ENCODE measurements around the gene PLK2.
A peak's percentile ranks its signal among the peaks of the same experiment; 100 is the strongest.

PLK2 gene

DNA sequence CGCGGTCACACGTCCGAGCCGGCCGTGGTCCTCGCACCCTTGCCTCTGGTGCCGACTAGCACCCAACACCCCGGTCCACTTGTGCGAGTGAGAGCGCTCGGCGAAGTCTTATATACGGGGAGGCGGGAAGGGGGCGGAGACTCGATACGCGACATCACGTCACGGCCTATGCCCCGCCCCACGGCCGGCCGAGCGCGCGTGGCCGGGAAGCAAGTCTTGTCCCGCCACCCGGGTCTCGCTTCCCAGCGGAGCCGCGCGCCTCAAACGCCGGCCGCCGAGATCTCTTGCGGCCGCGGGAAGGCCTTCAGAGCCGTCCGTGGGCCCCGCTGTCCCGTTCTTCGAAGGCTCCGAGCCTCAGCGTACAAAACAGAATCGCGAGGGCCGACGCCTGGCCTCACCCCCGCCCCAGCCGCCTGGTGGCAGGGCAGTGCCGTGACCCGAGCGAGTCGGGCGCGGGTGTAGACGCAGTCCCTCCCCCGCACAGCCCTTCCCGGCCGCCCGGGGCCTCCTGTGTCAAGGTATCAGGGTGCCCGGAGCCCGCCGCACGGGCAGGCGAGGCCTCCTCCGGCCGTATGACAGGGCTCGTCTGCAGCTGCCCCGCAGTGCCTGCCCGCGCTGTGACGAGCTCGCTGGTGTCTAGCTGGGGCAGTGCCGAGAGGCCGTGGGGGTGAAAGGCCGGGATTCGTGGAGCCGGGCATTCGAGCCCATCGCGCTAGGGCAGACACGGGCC, at the start of gene PLK2:
Gene PLK2, minus strand, starts transcription at position 85 of the 730 bp plus-strand sequence. CDS start 127 bp downstream, outside the sequence.
- DNase-seq, result peak; percentile 79

DNA sequence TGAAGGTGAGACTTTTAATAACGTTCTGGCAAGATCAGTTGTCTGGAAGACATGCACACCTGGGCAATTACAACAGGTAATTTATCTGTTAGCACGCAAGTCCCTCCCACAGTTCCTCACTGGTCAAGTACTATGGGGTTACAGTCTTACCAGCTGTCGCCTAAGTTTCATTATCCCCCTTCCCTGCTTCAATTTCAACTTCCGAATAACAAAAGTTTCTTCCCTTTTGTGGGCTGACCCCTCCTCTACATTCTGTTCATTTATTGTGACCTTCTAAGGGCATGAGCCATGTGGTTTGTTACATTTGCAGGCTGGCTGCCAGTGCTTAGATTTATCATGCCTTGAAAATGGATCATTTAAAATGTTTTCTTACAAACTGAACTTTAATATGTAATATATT, 47.8 kb upstream of the PLK2 start:
- no peak for DNase-seq

DNA sequence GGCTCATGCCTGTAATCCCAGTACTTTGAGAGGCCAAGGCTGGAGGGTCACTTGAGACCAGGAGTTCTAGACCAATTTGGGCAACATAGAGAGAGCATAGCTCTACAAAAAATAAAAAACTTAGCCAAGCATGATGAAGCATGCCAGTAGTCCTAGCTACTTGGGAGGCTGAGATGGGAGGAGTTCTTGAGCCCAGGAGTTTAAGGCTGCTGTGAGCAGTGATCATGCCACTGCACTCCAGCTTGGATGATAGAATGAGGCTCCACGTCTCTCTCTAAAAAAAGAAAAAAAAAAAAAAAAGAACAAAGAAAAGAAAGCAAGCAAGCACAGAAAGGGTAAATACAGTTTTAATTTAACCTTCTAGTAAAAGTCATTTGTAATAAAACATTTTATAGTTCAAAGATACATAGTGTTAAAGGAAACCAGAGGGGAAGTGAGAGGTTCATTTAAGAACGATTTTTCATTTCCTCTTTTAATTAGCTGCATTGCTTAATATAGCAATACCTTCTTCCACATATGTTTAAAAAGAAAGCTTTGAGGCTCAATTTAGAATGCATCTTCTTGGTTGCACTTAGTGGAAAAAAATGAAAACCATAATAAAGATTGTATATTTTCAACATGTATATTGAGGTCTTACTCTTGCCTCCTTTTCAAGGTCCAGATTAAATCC, 46.2 kb upstream of the PLK2 start:
- no peak for DNase-seq

DNA sequence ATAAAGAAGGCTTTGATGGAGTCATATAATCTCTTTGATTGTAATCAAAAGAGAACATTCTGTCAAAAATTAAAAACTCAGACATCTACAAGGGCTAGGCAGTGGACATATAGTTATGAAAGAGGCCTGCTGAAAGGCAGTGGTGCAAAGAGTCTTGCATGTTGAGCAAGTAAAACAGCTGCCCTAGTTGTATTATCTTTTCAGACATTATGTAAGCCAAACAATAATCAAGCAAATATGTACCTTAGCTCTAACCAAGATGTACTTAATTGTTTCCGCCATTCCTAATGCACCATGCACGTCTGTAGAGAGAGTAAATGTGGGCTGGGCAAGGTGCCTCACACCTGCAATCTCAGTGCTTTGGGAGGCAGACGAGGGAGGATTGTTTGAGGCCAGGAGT, 45.6 kb upstream of the PLK2 start:
- no peak for DNase-seq

DNA sequence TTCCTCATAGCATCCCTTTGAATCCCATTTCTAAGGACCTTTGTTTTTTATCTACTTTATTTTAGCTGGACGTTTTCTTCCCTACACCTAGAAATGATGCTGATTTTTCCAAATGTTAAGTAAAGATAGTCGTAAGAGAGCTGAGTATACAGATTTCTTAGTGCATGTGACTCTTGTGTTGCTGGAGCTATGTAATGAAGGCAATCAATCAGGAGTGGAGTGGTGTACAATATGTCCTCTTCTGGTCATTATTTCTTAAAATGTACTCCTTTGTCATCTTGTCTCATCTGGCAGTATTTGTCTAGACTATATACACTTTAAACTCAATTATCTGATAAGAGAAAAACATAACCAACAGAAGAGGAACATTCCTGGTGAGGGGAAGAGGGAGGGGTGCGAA, 44.9 kb upstream of the PLK2 start:
- DNase-seq, result no peak

DNA sequence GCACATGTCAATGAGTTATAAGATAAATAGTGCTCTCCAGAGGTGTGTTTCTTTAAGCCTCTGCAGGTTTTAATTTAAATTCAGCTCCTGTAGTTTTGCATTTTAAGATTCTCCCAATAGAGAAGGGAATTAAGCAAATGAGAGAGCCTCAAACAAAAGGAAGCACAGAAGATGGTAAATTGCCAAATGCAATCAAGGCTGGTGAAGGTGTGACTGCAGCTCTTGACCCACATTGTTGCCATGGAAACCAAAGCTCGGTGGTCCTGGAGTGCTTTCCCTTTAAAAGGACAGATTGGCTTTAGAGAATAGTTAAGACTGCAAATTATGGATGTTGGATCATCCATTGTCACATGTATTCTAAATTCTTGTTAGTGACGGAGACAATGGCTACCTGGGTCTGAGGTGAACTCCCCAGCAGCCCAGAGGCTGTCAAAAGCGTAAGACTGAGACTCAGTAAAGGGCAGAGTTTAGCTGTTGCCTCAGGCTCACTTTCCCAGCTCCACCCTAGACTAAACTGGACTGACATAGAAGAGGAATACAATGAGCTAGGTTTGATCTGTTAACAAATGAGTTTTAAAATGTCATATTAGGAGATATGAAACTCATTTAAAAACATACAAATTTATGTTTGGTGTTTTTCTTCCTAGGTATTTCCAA, 43.6 kb upstream of the PLK2 start:
- DNase-seq, result no peak

DNA sequence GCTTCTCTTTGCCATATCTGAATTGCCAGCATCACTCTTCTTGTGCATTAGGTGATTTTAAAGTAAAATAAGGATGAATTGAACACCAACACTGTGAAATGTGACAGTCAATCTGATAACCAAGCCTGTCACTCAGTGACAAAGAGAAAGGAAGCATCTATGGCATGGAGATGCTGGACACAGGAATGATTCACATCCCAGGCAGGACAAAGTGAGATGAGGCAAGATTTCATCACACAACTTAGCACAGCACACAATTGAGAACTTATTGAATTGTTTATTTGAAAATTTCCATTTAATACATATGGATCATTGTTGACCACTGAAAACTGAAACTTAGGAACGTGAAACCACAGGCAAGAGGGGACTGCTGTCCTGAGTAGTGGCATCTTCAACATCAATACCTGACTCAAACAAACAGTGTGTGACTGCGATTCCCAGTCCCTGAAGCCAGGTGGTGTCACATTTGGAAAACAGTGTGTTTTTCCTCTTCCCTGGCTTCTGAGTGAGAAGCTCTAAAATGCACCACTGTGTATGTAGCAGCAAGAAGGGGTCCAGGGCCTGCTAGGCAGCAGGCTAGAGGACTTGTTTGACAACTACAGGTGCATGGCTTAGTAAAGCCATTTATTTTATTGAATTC, 42.0 kb upstream of the PLK2 start:
- DNase-seq, result no peak

DNA sequence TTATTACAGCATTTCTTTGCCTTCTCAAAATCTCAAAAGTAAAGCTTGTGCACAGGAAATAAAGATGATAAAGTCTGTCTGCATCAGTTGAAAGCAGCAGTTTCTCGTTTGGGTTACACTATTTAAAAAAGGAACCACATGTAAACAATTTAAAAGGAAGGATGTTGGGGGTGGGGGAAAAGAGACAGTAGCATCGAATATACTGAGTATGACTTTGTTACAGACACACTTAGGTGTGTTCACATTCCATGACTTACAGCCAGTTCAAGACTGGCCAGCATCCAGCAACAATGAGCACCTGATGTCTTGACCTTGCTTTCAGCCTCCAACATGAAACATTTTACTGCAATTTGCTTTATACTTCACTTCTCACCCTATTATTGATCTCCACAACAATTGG, 40.1 kb upstream of the PLK2 start:
- no peak for DNase-seq

DNA sequence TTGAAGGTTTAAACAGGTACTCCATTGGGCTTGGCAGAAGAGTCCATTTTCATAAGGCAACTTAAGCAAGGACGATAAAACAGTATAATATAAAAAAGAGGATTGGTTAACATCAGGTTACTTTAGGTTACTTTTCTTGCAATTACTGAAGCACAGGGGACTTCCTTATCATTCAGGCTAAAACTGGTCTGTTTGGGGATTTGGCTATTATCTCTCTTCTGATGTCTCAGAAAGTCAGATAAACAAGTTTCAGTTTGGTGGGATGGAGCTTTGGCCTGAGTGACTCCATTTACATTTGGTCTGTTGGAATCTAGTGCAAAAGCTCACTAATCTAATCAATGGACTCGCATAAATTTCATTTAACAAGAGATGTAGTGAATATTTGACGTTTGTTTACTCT, 39.3 kb upstream of the PLK2 start:
- DNase-seq, result no peak

DNA sequence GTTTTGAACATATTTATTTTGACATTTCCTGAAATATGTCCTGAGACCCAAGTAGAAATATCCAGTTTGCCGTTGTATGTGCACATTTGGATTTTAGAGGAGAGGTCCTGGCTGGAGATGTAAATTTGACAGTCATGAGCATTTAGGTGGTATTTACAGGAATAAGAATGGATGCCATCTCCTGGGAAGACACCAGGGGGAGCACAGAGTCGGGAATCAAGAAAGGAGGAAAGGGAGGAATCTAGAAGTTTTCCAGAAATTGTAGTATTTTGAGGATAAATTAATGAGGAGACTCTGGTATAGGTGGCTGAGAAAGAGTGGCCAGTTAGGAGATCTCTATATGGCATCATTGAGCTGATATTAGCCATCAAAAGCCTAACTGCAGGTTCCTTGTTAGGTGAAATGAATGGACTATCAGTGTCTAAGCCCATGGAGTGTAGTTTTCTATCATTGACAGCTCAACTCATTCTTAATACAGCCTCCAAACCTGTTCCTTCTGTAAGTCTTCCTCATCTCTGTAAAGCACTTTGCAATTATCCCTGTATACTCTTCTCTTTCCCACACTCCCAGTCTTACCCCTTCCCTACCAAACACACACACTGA, 38.6 kb upstream of the PLK2 start:
- DNase-seq, result peak; percentile 30

DNA sequence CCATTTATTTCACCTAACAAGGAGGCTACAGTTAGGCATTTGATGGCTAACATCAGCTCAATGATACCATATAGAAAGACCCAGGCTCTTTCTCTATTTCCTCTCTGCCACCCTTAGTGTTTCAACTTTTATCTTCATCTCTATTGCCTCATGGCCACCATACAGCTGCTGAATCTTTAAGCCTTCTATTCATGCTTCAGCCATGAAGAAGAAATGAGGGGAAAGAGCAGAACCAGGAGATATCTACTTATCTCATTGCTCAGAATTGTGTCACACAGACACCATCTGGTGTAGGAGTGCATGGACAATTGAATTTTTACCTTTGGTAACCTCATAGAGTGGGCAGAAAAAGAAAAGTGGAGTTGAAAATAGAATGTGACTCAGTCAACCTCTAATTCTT, 38.0 kb upstream of the PLK2 start:
- no peak for DNase-seq

DNA sequence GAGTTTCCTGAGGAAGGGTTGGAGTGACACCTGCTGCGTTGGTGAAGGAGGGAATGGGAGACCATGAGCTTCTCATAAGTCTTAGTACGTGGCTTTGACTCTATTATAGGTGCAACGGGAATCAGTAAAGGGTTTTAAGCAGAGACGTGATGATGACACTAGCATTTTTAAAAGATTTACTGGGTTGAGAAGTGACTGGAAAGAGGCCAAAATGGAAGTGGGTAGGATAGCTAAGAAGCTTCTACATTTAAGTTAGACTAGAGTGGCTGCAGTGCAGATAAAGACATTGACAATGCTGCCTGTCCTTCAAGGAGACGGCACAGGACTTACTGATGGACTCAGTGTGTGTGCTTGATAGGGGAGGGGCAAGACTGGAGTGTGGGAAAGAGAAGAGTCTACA, 37.5 kb upstream of the PLK2 start:
- DNase-seq, result no peak

DNA sequence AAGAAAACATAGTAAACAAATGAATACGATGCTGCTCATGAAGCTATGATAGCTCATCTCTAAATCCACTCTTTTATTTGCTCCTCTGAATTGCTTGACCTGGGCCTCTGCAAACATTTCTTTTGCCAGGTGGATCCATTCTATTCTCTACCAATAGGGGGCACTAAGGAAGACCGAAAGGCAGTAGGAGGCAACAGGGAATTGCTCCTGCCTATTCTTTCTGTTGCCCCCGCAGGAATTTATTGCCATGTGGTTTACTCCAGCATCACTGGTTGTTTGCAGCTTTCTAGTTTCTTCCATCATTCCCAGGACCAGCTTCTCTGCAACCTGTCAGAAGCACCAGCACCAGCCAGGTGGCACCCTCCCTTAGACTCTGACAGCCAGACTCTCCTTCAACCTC, 36.6 kb upstream of the PLK2 start:
- no peak for DNase-seq

DNA sequence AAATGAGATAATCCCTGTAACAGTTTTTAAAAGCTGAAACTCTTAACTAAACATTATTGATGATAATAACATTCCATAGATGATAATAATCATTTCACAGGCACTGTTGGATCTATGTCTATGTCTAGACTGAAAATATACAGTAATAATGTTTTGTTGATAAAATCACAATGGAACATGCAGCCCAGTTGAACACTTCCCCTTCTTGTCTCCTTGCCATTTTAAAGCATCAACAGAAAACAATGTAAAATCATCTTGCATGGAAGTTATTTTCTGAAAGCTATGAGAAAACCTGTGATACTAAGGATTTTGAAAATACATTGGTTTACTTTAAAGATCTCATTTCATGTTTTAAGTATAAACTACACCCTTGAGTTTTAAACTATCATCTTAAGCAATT, 33.3 kb upstream of the PLK2 start:
- no peak for DNase-seq

DNA sequence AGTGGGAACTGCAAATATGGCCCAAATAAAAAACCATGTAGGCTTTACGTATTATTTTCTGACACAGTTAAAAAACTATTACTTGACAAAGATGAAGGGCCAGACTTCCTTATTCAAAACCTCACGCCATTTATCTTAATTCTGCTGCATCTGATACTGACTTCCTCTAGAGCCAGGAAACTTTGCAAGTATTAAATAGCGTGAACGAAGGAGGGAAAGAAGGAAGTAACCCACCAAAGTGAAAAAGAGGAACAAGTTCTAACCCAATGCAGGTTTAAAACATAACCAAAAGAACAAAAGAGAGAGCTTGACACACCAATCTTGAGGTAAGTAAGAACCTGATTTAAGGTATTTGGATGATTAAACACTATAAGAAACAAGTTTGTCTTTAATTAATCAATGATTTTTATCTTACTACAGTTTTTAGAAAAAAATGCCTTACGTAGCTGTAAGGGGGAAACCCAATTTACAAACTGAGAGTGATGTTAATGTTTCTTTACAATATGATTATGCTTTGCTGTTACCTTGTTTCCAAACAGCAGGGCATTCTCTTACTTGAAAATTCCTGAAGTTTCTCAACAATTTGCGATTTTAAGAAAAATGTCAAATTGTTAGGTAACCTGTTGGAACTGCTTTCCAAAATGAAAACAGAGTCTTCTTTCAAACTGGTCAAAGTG, 31.5 kb upstream of the PLK2 start, which contains the start of gene GAPT:
Gene GAPT, plus strand, starts transcription at position 220 of the 677 bp plus-strand sequence. CDS start 3,102 bp downstream, outside the sequence.
- no peak for DNase-seq

DNA sequence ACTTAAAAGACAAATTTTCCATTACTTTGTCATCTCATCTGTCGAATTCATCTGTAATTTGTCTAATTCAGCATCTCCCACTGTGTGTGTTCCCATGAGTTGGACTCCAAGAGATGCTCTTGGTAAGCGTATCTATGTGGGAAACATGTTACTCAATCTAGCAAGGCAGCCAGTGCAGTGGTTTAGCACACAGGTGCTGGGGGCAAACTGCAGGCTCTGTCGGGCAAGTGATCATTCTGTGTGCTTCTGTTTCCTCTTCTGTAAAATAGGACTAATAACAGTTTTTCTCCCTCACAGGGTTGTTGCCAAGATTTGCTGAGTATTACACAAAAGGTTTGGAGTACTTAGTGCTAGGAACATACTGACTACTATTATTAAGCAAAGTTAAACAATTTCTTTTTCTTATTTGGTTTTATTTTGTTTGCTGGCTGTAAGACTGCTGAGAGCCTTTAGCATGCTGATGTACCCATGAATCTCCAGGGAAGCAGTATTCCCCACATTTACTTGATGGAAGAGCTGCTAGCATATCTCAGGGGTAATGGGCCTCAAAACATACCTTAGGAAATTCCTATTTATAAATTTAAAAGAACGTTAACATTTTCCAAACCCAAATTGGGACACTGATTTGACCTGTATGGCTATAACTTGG, 30.6 kb upstream of the PLK2 start:
- DNase-seq, result no peak

DNA sequence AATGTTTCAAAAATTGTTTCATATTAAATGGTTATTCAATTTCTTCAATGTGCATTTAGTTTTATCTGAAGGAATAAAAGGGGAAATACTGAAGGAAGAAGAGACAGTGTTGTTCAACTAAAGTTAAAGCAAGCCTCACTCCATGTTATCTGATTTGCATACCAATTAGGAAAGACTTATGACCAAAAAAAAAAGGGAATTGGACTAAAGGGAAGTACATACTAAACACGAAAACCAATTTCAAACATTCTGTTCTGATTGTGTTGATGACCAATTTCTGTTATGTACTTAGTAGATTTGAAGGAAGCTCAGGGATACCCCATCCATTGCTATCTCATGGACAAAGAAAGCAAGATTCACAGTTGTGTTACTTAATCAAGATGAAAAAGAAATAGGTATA, 26.4 kb upstream of the PLK2 start:
- DNase-seq, result no peak

DNA sequence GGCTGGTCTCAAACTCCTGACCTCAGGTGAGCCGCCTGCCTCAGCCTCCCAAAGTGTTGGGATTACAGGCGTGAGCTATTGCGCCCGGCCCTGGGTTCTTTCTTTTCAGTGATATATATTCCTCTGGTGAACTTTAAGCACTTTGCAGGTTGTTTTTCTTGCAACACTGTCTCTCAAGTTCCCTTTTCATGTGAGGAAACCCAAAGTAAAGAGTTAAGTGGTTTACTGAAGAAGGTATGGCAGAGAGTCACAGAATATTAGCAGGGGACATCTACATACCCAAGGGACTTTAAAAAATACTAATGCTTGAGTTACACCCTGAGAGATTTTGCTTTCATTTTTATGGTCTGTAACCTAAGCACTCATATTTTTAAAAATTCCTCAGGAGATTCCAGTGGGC, 24.6 kb upstream of the PLK2 start:
- DNase-seq, result no peak

DNA sequence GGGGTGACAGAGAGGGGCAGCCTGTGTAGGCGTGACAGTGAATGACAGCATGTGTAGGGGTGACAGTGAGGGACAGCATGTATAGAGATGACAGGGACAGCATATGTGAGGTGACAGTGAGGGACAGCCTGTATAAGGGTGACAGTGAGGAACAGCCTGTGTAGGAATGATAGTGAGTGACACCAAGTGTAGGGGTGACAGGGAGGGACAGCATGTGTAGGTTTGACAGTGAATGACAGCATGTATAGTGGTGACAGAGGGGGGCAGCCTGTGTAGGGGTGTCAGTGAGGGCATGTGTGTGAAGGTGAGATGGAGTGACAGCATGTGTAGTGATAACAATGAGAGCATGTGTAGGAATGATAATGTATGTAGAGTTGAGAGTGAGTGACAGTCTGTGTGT, 22.6 kb upstream of the PLK2 start:
- DNase-seq, result no peak

DNA sequence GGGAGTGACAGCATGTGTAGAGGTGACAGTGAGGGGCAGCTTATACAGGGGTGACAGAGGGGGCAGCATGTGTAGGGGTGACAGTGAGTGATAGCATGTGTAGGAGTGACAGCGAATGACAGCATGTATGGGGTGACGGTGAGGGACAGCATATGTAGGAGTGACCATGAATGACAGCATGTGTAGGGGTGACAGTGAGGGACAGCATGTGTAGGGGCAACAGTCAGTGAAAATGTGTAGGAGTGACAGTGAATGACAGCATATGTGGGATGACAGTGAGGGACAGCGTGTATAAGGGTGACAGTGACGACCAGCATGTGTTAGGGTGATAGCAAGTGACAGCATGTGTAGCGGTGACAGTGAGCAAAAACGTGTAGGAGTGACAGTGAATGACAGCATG, 21.9 kb upstream of the PLK2 start:
- no peak for DNase-seq

DNA sequence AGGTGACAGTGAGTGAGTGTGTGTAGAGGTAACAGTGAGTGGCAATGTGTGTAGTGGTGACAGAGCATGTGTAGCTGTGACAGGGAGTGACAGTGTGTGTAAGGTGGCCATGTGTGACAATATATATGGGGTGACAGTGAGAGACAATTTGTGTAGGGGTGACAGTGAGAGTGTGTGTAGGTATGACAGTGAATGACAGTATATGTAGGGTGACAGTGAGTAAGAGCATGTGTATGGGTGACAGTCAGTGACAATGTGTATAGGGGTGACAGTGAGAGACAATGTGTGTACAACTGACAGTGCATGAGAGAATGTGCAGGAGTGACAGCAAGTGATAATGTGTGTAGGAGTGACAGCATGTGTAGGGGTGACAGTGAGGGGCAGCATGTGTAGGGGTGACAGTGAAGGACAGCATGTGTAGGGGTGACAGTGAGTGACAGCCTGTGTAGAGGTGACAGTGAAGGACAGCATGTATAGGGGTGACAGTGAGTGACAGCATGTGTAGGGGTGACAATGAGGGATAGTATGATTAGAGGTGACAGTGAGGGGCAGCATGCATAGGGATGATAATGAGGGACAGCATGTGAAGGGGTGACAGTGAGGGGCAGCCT, 21.3 kb upstream of the PLK2 start:
- no peak for DNase-seq

Data from kidney glomerular epithelial cell (primary cell).